Stimulated activated CD8-positive, alpha-beta memory T cell treated with anti-CD3 and anti-CD28 coated beads, Interleukin-12 subunit alpha, Interleukin-12 subunit beta, amount 100 ng/mL, for 24 hours (primary cell): ENCODE measurements around the gene AKIRIN1.
"Not testable (repeated sequence)": the region's sequence is repeated elsewhere in the genome, so short reads cannot be mapped to it uniquely, and the experiment has no call there.

Experiments used
- DNase-seq: peaks from one replicate; pipeline ENCODE4 v3.0.0-alpha.2; 2020; ENCODE audit errors: extremely low read depth

AKIRIN1 gene

GRCh38 chr1:38990738-38991637, at the start of gene AKIRIN1:
AKIRIN1 (plus strand) TSS chr1:38991276; CDS start chr1:38991381, 105 bp downstream.
- DNase-seq: peak; percentile 94

DNA sequence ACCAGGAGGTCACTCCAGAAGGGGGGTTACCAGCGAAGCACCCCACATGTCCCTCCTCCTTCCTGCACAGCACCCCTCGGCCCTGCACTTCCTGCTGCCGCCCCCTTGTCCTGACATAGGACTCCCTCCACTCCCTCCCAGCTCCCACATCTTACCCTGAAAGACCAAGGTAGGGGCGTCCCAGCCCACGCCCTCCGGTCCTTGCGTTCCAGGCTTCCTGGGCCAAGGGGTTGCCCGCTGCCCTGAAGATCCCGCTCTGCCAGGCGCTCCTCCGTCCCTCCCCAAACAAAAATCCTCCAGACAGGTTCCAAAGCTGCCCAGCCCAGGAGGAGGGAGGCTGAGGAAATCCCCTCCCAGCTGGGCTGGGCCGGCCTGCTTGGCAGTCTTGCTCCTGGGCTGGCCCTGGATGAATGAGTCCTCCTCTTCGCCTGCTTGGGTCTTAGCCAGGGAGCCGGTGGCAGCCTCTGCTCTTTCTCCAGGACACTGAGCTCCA, 49.5 kb upstream of the AKIRIN1 start, which contains the start of gene RHBDL2:
TSS of gene RHBDL2 (minus strand) at position 304 of the 493 bp plus-strand sequence. CDS start 22,618 bp downstream, outside the sequence.
- no peak for DNase-seq

GRCh38 chr1:38942664-38943428, 48.2 kb upstream of the AKIRIN1 start:
- DNase-seq: no peak

GRCh38 chr1:38944547-38944946, 46.5 kb upstream of the AKIRIN1 start:
- DNase-seq: no peak

GRCh38 chr1:38950553-38950952, 40.5 kb upstream of the AKIRIN1 start:
- no peak for DNase-seq

DNA sequence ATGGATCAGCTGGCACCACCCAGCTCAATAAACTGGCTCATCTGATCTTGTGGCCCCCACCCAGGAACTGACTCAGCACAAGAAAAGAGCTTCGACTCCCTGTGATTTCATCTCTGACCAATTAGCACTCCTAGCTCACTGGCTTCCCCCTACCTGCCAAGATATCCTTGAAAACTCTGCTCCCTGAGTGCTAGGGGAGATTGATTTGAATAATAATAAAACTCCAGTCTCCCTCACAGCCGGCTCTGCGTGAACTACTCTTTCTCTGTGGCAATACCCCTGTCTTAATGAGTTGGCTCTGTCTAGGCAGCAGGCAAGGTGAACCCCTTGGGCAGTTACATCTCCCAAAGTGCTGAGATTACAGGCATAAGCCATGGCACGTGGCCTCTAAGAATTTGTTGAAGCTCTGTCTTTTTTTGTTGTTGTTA, 37.6 kb upstream of the AKIRIN1 start:
- no peak for DNase-seq

- no peak for DNase-seq
Measured at GRCh38 chr1:38958967-38959366, 32.1 kb upstream of the AKIRIN1 start.

GRCh38 chr1:38962113-38962512, 29.0 kb upstream of the AKIRIN1 start:
- no peak for DNase-seq

DNA sequence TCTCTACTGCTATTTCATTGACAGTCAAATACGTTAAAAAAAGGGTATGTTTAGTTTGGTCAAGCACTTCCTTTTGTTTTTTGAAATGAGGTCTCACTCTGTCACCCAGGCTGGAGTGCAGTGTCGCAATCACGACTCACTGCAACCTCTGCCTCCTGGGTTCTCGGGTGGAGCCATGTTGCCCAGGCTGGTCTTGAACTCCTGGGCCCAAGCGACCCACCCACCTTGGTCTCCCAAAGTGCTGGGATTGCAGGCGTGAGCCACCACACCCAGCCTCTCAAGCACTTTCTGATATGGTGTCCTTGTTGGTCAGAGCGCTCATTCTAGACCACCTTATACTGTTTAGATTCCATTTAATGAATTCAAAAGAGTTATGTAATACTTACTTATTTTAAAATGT, 28.5 kb upstream of the AKIRIN1 start:
- no peak for DNase-seq

GRCh38 chr1:38964140-38964548, 26.9 kb upstream of the AKIRIN1 start:
- DNase-seq: no peak

GRCh38 chr1:38973145-38973544, 17.9 kb upstream of the AKIRIN1 start:
- DNase-seq: not testable (repeated sequence)

DNA sequence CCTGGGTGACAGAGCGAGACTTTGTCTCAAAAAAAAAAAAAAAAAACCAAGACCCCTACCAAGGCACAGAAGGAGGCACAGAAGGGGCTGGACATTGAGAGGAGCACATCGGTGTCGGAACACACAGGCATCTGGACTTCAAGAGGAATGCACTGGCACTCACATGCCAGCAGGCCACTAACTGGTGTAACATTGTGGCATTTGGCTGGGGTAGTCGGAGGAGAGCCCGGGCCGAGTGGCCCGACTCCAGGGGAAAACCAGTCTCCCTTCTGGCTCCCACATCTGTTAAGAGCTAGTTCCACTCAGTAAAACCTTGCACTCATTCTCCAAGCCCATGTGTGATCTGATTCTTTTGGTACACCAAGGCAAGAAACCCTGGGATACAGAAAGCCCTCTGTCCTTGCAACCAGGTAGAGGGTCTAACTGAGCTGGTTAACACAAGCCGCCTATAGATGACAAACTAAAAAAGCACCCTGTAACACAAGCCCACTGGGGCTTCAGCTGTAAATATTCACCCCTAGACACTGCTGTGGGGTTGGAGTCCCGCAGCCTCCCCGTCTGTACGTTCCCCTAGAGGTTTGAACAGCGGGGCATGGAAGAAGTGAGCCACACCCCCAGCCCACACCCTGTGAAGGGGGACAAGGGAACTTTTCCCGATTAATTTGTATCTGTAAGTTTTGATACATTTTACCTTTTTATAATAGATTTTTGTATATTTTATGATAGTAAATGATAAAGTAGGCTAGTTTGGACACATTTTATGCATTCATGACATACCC, 17.2 kb upstream of the AKIRIN1 start:
- no peak for DNase-seq

DNA sequence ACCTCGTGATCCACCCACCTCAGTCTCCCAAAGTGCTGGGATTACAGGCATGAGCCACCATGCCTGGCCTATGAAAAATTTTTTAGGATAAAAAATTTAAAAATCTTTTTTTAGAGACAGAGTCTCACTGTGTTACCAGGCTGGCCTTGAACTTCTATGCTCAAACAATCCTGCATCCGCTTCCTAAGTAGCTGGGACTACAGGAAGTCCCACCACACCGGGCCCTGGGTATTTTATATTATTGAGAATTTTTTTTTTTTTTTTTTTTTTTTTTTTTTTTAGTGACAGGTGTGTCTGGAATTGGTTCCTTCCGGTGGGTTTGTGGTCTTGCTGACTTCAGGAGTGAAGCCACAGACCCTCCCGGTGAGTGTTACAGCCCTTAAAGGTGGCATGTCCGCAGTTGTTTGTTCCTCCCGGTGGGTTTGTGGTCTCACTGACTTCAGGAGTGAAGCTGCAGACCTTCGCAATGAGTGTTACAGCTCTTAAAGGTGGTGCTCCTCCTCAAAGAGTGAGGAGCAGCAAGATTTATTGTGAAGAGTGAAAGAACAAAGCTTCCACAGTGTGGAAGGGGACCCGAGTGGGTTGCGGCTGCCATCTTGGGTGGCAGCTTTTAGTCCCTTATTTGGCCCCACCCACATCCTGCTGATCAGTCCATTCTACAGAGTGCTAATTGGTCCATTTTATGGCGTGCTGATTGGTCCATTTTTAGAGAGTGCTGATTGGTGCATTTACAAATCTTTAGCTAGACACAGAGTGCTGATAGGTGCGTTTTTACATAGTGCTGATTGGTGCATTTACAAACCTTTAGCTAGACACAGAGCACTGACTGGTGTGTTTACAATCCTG, 13.5 kb upstream of the AKIRIN1 start:
- DNase-seq: peak; percentile 9

GRCh38 chr1:38978245-38978542, 12.9 kb upstream of the AKIRIN1 start:
- DNase-seq: not testable (repeated sequence)

DNA sequence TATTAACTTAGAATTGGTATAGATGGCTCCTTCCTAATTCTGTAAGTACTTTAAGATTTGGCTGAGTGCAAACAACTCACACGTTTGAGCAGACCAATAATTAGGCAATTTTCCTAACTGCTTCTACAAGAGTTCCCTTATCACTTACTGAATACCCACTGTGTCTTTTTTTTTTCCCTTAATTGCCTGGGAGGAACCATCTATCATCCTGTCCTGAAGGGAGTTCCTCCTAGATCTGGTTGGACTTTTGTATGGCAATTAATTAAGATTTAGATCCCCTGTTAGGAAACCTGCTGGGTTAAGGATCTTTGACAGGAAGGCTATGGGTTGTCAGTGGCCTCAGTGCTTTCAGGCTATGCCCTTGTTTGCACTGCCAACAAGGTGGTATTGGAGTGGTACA, 11.7 kb upstream of the AKIRIN1 start:
- not testable (repeated sequence) for DNase-seq

DNA sequence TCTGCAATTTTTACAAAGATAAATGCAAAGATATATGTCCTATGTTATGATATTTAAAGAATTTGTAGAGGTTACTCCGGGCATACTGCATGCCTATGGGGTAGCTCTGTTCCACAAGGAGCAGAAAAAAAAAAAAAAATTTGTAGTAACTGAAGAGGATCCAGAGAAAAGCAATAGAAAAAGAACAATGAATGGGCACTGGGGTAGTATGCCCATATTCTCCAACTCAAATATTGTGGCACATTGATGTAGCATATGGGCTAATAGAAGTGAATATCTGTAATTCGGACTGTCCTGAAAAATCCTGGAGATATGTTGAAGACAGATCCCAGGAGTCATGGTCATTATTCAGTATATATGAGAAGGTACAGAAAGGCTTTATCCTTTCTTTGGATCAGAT, 1.1 kb upstream of the AKIRIN1 start:
- no peak for DNase-seq

DNA sequence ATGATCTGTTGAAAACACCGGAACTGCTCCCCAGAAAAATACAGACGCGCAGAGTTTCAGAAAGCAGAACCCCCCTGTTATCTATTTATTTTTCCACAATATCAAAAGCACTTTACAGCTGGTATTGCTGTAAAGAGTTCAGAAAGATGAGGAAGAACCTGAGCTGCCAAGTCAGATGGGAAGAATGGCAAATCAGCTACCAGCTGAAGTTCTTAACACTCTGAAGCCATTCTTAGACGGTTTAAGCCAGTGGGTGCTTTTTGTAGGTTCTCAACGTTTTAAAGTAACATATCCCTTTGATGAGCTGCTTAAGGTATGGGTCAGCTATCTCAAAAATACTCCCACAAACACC, 714 bp upstream of the AKIRIN1 start:
- DNase-seq: no peak

- no peak for DNase-seq
Measured at GRCh38 chr1:38991638-38992411, 749 bp downstream of the AKIRIN1 start.

- DNase-seq: no peak
Measured at GRCh38 chr1:38992412-38993111, 1.5 kb downstream of the AKIRIN1 start.

DNA sequence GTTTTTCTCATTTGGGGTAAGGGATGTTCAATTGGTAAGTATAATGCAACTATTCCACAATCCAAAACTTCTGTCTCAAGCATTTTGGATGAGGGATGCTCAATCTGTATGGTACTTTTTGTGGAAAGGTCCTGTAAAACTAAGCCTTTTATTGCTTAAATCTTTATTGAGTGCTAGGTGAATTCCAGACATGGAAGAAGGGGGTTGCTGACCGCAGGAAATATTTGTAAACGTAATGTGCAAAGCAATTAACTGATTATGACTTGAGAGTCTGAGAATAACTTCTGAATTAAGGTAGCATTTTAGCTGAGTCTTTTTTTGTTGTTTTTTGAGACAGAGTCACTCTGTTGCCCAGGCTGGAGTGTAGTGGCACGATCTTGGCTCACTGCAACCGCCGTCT, 3.1 kb downstream of the AKIRIN1 start:
- no peak for DNase-seq
